ENCODE results near the gene NCKAP5. TPM values are rescaled to one million over a fixed set of nuclear protein-coding genes. Genes with fewer than 3 reads are reported as not detected.

The NCKAP5 gene
- 8.9 TPM for total RNA-seq

GRCh38 chr2:133568172-133568571, at the start of gene NCKAP5:
Gene NCKAP5 (minus strand): TSS chr2:133568463. CDS start chr2:133517526, 50,937 bp downstream.
- no peak for ATAC-seq

- peak; percentile 54 for ATAC-seq
These were observed 41.4 kb upstream of the NCKAP5 start for GRCh38 chr2:133609664-133610063.

DNA sequence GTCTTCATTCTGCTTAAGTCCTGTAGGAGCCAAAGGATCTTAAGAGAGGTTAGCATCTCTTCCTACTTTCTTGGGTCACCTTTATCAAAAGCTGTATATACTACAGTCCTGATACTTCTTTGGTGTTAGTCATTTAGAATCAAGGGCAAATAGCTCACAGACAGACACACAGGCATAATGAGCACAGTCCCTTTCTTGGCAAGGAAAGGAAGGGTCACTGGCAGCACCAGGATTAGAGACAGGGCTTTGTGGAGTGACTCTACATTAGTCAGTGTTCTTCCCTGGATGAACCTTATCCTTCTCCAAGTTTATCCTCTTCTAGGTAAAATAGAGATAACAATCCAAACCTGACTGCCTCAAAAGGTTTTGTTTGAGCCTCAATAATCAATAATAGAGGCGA, 40.0 kb upstream of the NCKAP5 start:
- no peak for ATAC-seq

GRCh38 chr2:133607679-133608078, 39.4 kb upstream of the NCKAP5 start:
- no peak for ATAC-seq

GRCh38 chr2:133606616-133607015, 38.4 kb upstream of the NCKAP5 start:
- no peak for ATAC-seq

DNA sequence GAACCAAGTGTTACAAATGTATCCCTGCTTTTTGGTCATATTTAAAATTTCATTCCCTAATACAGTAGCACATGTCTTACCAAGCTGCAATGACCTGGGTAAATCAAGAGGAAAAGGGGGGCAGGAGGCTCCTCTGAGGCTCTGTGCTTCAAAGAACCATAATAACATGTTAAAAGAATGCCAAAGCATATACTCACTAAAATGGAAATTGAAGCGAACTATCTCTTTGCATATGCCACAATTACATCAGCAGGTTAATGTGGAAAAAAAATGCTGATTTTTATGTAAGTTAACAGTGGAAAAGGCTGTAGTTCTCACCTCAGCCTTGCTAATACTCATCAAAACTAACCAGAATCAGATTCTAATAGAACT, 37.5 kb upstream of the NCKAP5 start:
- no peak for ATAC-seq

DNA sequence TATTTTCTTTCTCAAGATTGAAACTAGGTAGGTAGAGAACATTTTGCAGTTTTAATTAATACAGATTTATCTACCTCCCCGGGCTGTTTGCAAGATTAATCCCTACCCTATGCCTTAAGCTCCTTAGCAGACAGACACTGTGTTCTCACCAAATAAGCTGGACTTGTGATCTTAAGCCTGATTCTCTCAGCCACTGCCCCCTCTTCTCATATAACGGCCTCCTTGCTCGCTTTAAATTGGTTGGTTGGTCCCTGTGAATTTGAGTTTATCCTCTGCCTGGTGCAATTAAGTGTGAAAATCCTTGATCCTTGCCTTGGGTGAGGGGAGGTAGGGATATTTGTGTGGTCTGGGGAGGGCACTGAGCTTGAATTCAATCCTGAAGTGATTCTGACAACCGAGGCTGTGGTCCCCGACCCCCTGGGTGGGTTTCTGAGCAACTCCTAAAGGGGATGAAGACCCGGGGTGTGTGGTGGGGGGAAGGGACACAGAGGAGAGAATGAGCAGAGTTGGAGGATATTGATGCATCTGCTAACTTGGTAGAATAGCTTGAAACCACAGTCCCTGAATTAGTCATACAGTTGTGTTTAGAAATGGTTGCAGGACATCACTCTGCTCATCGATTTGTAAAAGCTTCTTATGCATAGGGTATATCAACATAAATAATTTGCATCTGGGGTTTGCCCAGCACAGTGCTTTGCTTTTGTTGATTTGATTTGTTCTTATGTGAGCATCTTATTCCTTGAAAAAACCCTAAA, 36.9 kb upstream of the NCKAP5 start:
- ATAC-seq, result no peak

DNA sequence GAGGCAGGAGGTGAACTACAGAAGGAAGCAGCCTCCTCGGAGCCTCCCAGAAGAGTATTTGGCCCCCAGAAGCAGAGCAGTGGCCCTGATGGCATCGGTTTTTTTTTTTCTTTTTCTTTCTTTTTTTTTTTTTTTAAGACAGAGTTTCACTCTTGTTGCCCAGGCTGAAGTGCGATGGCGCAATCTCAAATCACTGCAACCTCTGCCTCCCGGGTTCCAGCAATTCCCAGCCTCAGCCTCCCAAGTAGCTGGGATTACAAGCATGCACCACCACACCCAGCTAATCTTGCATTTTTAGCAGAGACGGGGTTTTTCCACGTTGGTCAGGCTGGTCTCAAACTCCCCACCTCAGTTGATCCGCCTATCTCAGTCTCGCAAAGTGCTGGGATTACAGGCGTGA, 34.8 kb upstream of the NCKAP5 start:
- no peak for ATAC-seq

DNA sequence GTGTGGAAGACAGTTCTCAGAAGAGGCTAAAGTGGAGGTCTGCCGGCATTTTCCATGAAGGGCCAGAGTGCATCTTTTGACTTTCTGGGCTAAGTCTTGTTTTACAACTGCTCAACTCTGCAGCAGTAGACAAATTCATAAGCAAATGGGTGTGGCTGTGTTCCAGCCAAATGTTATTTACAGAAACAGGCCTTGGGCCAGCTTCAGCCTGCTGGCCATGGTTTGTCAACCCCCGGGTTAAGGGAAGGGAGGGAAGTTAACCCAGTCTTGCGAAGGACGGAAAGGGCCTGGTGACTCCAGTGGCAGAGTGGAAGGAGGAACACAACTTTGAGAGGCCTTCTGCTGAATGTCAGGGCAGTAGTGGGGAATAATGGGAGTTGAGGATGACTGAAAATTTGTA, 34.3 kb upstream of the NCKAP5 start:
- peak; percentile 48 for ATAC-seq

DNA sequence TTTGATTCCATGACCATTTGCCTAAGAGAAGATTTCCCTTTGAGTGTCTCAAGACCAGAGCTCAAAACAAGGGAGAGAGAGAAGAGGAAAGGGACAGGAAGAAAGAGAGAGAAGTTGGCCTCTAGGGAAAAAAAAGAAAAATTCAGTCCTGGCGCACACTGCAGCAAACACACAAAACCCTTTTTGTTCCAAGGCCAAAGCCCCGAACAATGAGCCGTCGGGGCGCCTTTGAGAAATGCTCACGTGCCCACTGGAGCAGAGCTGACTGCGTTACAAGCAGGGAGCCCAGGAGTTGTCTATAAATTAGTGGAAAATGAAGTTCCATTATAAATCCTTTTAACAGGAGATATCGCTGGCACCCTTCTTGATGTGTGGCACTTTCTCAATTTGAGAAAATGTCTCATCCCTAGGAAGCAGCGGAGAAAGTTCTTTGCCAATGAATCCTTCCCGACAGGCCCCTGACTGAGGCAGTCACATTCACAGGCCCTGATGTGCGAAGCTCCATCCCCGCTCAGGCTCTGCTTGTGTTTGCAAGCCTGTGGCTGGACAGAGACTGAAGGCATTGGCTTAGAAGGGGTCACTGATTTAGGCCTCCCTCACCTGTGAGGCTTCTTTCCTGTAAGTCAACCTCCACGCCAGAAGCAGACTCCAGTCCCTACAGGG, 32.1 kb upstream of the NCKAP5 start:
- ATAC-seq, result no peak

- ATAC-seq, result no peak
These were observed 31.5 kb upstream of the NCKAP5 start for GRCh38 chr2:133599811-133600210.

- ATAC-seq, result no peak
These were observed 31.0 kb upstream of the NCKAP5 start for GRCh38 chr2:133599211-133599803.

DNA sequence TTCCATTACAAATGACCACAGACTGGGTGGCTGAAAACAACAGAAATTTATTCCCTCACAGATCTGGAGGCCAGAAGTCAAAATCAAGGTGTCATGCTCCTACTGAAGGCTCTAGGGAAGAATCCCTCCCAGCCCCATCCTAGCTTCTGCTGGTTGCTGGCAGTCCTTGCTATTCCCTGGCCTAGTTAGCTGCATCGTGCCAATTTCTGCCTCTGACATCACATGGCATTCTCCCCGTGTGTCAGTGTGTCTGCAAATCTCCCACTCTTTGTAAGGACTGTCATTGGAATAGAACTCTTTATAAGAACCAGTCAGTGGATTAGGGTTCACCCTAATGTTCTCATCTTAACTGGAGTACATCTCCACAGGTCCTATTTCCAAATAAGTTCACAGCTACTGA, 30.5 kb upstream of the NCKAP5 start:
- no peak for ATAC-seq

DNA sequence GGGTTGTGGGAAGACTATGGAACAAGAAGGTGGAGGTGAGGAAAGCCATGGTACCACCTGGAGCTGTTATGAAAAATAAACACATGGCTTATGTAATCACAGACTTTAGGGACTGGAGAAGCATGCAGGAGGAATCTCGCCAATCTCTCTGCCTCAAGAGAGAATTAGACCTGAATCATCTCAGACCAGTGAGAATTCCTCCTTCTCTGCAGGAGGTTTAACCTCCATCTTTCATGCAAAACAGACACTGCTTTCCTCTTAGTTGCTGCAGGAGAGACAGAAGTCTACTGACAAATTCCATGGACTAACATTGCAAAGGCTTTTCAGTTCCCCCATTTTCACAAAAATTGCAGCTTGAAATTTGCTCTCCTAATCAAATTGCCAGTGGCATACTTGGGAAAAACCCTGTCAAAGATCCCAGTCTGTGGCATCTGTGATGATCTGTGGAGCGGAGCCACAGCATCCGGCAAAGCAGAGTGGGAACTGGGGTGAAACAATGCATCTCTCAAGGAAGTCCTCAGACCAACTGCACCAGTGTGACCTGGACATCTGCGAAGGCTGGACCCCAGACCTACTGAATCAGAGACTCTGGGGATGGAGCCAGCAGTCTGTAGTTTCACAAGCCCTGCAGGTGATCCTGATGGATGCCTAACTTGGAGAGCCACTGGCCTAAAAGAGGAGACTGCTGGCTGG, 28.6 kb upstream of the NCKAP5 start:
- no peak for ATAC-seq

- ATAC-seq, result no peak
These were observed 22.9 kb upstream of the NCKAP5 start for GRCh38 chr2:133591164-133591563.

- no peak for ATAC-seq
These were observed 21.2 kb upstream of the NCKAP5 start for GRCh38 chr2:133589456-133589855.

DNA sequence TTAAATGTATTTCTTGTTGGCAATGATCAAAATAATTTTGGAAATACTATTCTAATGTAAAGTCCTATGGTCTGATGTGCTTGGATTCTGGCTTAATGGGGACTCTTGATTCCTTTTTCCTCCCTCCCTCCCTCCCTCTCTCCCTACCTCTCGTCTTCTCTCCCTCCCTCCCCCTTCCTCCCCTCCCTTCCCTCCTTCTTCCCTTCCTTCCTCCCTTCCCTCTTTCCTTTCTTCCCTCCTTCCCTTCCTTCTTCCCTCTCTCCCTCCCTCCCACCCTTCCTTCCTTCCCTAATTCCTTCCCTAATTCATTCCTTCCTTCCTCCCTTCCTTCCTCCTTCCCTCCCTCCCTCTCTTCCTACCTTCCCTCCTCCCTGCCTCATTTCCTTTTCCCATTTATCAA, 19.9 kb upstream of the NCKAP5 start:
- ATAC-seq, result no peak

DNA sequence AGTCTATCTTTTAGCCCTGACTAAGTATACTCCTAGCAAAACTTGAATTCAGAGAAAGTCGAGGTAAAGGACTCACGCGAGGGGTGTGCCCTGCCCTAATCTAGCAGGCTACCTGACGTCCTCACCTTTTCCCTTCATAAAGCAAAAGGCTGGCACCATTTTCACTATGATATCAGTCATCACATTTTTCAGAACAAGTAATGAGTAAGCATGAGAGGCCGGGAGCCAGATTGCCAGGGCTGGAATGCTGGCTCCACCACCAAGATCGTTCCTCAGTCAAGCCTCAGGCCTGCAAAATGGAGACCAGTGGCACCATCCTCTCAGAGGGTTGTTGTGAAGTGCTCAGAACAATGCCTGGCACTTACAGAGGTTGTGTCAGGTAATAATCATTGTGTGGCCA, 18.7 kb upstream of the NCKAP5 start:
- ATAC-seq, result peak; percentile 88

GRCh38 chr2:133581010-133581760, 12.9 kb upstream of the NCKAP5 start:
- ATAC-seq, result peak; percentile 4

DNA sequence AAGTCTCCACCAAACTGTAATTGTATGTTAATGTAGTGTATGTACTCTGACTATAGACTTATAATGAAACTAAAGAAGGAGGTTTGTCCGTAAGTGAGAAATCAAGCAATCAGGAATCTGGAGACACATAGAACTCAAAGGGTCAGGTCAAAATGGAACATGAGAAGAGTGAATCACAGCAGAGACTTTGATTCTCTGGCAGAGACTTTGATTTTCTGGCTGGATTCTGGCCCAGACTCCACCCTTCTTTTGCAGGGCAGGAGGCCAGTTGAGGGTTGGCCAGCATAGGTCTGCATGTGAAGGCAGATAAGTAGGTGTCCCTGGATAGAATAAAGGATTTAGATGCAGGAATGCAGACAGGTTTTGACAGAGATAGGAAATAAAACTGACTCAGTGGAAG, 11.0 kb upstream of the NCKAP5 start:
- peak; percentile 92 for ATAC-seq

DNA sequence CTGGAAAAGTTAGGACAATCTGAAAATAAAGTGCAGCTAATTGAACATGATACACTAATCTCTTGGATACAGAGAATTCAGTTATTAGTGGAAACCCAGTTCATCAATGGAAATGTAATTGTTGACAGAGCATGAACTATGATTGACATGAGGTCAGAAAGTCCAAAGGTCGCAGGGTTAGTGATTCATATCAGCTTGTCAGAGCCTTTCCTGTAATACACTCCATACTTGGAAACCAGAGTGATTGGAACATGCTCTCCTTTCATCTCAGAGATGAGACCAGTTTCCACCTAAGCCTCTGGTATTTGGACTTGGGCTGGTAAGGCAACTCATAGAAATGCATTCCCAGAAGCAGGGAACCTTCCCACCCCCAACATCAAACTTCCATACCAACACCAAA, 8.5 kb upstream of the NCKAP5 start:
- peak; percentile 47 for ATAC-seq

DNA sequence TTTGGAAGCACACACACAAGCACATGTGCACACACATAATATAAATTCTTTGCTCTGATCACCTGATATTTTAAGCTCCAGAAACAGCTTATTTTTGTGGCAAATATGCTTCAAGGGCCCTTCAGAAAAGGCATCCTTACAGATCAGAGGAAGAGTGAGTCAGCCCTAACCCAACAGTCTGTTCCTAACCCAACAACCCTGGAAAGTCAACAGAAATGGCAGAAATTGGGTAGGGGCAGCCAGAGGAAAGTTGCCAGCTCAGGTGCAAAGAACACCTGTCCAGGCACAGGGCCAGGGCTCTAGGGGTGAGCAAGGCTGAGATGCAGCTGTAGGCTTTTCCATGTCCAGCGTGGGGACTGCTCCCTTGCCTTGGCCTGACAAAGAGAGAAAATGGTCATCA, 6.4 kb upstream of the NCKAP5 start:
- ATAC-seq, result no peak

GRCh38 chr2:133574186-133574585, 5.9 kb upstream of the NCKAP5 start:
- ATAC-seq, result no peak

Measured in esophagus mucosa (tissue), 1 donor.